ENCODE measurements around the gene PTPRN.
A peak's percentile ranks its signal among the peaks of the same experiment; 100 is the strongest.

PTPRN gene

DNA sequence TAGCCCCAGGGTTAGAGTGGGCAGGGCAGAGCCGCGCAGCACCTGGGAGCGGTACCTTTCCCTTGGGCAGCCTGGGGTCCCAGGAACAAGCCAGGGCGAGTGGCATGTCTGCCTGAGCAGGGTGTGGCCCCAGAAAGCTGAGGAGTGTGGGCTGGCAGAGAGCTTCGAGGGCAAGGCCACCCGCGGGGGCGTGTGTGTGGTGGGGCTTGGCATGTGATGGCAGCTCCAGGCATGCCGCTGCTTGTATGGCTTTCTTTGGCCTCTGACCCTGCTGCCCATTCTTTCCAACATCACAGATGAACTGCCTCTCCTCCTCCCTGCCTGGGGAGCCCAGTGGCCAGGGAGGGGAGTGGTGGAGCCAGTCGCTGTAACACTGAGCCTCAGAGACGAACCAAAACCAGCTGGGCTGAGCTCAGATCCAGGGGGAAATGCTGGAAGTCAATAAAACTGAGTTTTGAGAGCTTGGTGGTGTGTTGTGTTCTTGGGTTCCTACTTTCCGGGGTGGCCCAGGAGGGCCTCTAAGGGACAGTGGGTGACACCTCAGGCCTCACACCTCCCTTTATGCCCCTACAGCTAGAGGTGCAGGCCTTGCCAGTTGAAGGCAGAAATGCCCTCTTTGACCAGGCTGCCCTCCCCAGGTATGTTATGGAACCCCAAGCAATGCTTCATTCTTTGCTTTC is 22.6 kb downstream of the PTPRN start:
- TF ChIP-seq ZNF274 (IDR thresholded peaks at IDR 0.05; ENCODE audit: low read depth, low read length): no peak

DNA sequence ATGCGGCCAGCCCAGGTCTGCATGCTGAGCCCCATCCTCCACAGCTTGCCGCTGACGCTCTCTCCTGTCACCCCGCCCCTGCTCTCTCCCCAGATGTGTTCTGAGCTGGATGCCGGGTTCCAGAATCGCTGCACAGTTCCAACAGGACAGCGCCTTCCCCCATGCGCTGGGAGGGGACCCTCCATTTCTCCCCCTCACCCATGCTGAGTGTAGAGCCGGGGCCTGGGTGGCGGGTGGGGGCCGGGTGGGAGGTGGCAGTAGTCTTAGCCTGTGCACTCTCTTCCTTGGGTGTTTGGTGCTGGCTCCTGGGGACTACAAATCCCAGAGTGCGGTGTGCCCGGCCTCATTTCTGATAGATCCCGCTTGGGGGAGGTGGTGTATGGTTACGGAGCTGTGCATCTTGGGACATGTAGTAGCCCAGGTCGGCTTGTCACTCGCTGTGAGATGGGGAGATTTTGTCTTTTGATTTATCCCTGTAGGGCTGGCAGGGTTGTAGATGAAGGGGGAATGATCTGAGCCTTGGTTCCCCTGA is 23.2 kb downstream of the PTPRN start:
- TF ChIP-seq ZNF274 (IDR thresholded peaks at IDR 0.05; ENCODE audit: low read depth, low read length): no peak

More for the DNA sequence above, 22.6 kb downstream of the PTPRN start:
- H3K4me3 ChIP-seq (ENCODE audit: low read length): no peak overlapping the region

DNA sequence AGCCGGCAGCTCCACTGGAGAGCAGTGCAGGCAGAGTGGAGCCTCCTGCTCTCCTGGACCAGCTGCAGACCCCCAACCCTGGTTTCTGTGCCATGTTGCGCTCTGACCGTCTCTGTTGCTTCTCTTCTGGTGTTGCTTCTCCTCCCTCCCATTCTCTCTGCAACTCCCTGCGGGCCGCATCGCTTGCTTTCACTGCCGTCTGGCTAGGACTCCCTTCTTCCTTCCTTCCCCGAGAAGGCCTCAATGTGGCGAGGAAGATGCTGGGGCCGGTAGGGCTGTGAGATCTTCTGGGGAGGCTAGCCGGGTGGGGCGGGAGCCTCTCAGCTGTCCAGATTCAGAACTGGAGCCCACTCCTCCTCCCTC is 23.8 kb downstream of the PTPRN start:
- no peak for TF ChIP-seq ZNF274 (IDR thresholded peaks at IDR 0.05; ENCODE audit: low read depth, low read length)
- no peak overlapping the region for H3K4me3 ChIP-seq (ENCODE audit: low read length)

More for the DNA sequence above, 23.2 kb downstream of the PTPRN start:
- H3K4me3 ChIP-seq (ENCODE audit: low read length): no peak overlapping the region

DNA sequence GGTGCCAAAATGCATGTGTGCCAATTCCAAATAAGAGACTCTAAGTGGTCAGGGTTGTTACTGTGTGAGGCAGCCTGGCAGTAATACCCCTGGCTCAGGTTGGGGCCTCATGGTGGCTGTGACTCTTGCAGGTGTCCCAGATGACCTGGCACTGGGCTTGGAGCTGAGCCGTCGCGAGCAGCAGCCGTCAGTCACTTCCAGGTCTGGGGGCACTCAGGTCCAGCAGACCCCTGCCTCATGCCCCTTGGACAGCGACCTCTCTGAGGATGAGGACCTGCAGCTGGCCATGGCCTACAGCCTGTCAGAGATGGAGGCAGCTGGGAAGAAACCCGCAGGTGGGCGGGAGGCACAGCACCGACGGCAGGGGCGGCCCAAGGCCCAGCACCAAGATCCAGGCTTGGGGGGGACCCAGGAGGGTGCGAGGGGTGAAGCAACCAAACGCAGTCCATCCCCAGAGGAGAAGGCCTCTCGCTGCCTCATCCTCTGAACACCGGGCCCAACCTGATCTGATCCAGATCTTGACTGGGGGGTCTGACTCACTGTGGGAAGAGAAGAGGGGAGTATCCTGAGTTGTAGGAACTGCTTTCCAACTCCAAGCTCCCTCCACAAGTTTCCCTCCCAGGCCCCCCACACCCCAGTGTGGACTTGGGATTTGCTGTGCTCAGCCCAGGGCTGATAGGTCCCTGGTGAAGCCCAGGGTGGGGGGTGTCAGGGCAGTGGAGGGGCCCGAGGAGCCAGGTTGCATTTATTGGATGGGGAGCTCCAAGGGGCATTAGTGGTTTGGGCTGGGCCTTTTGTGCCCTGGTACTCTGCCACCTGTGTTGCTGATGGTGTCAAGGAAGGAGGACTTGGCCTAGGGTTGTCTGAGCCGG is 24.5 kb downstream of the PTPRN start:
- no peak for TF ChIP-seq ZNF274 (IDR thresholded peaks at IDR 0.05; ENCODE audit: low read depth, low read length)
- no peak overlapping the region for H3K4me3 ChIP-seq (ENCODE audit: low read length)

DNA sequence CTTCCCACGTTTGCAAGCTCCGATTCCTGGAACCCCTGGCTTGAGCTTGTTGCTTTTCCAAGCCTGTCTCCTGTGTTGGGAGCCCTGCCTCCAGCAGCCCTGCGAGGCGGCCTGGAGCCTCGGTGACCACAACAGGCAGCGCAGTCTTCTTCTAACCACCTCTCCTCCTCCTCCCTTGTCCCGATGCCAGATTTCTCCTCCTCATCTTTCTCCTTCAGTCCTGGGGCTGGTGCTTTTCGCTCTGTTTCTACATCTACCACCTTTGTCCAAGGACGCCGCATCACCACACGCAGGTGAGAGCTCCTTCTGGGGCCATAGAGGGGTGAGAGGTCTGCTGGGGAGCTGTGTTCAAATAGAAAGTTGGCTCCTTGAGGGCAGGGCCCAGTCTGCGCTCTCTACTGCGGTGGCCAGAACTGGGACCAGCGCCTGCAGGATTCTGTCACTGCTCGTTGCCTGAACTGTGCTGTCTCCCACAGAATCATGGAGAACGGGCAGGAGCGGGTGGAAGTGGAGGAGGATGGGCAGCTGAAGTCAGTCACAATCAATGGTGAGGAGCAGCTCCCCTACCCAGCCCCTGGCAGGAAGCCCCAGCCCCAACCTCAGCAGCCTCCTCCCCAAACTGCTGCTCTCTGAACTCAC is 26.1 kb downstream of the PTPRN start:
- no peak for TF ChIP-seq ZNF274 (IDR thresholded peaks at IDR 0.05; ENCODE audit: low read depth, low read length)
- no peak overlapping the region for H3K4me3 ChIP-seq (ENCODE audit: low read length)

DNA sequence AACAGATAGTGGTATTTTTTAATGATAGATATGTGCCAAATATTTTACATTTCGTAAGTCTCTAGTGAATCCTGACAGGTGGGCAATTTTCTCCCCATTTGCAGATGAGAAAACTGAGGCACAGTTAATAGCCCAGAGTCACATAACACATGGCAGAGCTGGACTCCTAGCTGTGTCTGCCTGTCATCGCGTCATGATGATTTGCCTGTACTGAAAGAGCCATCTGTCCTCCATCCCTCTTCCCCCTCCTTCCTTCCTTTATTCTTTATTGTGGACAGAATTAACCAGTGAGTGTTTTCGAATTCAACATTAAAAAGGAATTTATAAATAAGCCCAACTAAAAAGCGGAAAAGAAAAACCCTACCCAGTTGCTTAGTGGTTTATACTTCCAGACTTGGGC is 26.8 kb downstream of the PTPRN start:
- no peak for TF ChIP-seq ZNF274 (IDR thresholded peaks at IDR 0.05; ENCODE audit: low read depth, low read length)
- no peak overlapping the region for H3K4me3 ChIP-seq (ENCODE audit: low read length)

DNA sequence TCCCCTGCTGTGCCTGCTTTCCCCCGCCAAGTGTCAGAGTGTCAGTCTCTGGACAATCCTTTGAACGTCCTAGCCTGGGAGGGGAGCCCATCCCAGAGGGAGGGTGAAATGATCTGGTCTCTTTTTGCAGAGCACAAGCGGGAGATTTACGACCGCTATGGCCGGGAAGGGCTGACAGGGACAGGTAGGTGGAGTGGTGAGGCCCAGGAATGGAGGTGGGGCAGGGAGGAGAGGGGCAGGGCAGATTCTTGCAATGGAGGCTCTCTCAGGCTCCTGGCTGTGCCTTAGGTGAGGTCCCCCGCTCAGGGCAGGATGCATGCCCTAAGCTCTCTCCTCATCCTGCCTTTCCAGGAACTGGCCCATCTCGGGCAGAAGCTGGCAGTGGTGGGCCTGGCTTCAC is 27.6 kb downstream of the PTPRN start:
- H3K4me3 ChIP-seq (ENCODE audit: low read length): no peak overlapping the region
- TF ChIP-seq ZNF274 (IDR thresholded peaks at IDR 0.05; ENCODE audit: low read depth, low read length): no peak

DNA sequence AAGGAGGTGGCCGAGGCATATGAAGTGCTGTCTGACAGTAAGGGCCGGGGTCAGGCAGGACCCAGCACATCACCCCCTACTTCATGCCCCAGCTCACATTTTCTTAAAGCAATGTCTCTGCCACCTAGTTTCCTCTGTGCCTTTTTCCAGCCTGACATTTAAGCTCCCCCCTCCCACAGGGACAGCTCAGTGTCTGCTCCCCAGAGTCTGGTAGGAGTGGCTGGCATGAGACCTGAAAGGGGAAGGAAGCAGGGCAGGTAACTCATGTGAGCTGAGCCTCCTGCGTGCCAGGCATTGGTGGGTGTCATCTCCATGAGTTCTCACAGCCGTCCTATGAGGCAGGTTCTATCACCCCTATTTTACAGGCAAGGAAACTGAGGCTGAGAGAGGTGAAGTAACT is 28.6 kb downstream of the PTPRN start:
- H3K4me3 ChIP-seq (ENCODE audit: low read length): no peak overlapping the region
- TF ChIP-seq ZNF274 (IDR thresholded peaks at IDR 0.05; ENCODE audit: low read depth, low read length): no peak

DNA sequence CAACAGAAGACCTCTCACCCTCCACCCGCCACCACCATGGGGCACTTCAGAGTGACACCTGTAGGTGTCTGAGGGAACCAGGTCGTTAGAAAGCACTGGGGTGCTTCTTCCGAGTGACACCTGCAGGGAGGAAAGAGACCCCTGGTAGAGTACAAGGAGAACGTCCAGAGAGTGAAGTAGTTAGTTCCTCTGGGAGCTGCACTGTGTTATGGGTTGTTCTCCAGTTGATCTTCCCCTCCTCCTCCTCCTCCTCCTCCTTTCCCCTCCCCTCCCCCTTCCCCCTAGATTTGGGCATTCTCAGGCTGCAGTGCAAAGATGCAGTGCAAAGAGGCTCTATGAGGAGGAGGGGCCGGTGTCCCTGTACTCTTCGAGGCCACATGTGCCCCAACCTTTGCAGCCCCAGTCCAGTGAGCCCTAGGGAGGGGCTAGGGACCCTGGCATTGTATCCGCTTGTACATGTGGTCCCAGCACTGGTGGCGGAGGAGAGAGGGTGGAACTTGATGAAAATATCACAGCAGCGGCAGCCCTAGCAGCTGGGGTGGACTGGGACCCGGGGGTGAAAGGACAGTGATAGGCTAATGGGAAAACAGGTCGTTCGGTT is 29.2 kb downstream of the PTPRN start:
- H3K4me3 ChIP-seq (ENCODE audit: low read length): peak overlapping the region; percentile 77
- TF ChIP-seq ZNF274 (IDR thresholded peaks at IDR 0.05; ENCODE audit: low read depth, low read length): no peak

DNA sequence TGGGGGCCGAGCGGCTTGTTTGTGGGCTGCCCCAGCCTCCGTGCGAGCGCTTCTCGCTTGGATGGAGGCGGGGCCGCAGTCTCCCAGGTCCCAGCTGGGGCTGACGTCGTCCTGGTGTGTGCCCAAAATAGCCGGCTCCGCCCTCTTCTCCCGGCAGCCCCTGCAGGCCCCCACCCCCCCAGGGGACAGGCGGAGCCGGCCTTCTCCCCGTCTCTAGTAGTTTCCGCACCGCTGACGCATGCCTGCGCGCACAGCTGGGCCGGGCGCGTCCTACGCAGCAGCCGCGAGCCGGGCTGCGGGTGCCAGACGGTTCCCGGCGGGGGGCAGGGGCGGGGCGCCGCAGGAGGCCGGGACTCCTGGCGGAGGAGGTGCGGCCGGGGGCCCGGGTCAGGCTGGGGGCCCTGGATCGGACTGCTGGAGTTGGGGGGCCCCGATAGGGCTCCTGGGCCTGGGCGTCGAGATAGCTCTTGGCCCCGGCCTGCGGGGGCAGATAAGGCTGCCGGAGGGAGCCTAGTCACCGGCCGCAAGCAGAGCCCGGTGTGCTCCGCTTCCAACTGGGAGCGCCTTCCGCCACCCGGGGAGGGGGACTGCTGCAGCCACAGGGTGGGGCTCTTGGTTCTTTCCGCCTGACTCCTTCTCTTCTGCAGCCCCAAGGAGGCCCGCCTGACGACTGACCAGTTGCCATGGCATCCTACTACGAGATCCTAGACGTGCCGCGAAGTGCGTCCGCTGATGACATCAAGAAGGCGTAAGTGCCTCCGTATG is 29.9 kb downstream of the PTPRN start, which contains the start of gene DNAJB2:
DNAJB2 (plus strand) TSS at position 216 of the 765 bp plus-strand sequence; CDS start at position 684, 468 bp downstream.
- no peak for TF ChIP-seq ZNF274 (IDR thresholded peaks at IDR 0.05; ENCODE audit: low read depth, low read length)
- peak within 1 kb of the TSS; percentile 77 for H3K4me3 ChIP-seq (ENCODE audit: low read length)

DNA sequence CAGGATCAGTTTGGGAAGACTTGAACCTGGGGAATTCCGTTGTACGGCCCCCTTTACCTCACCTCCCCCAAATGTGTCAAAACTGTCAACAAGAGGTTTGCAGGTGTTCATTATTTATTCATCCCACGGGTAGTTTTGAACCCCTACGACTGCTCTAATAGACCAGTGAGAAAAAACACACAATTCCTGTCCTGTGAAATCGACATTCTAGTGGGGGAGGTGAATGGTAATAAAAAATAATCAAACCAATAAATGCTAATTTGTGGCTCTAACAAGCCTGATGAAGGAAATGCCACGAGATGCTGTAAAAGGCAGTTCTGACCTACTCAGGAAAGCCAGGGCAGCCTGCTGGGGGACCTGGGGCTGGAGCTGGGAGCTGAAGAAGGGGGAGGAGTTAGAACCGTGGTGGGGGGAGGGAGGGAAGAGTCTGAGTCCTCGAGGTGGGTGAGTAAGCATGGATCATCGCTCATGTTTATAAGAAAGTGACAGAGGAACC is 30.5 kb downstream of the PTPRN start:
- no peak for TF ChIP-seq ZNF274 (IDR thresholded peaks at IDR 0.05; ENCODE audit: low read depth, low read length)
- peak overlapping the region; percentile 53; the same call in 1 of the 2 replicates for H3K4me3 ChIP-seq (ENCODE audit: low read length)

DNA sequence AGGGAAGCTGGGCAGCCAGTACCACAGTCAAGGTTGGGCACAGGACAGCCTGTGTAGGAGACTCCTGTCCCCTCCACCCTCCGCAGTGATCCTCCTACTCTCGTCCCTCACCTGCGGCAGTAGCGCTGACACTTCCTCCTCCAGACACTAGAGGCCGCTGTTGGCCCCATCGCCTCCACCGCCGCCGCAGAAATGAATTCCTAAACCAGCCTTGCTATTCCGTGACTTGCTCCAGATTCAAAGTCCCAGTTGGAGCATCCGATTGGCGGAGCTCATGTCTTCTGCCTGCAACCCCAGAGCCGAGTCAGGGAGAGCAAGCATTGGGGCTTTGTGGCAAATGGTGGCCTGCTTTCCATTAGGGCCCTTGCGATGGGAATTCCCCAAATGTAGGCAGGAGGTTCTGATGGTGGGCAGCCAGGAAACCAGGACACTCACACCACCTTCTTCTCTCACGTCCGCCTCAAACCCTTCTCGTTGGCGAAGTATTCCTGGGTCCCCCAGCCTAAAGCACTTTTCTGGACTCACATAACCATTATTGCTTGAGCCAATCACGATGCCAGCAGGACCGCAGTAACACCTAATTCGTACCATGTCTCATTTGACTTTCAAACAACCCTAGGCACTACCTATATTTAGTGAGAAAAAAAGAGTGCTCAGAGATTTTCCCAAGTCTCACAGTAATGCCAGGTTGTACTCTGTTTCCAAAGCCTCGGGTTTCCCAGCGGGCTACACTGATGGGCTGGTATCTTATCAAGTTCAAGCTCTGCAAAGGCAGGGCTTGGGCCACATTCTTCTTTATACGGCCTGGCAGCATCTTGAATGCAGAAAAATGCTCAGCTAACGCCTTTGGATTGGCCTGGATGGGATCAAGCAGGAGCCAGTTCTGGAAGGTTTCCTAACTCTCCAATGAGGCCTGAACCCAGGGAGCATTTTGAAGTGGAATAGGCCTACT is 31.2 kb downstream of the PTPRN start:
- H3K4me3 ChIP-seq (ENCODE audit: low read length): peak overlapping the region; percentile 53; the same call in 1 of the 2 replicates
- no peak for TF ChIP-seq ZNF274 (IDR thresholded peaks at IDR 0.05; ENCODE audit: low read depth, low read length)
